K562 (cell line): ENCODE measurements around the gene CAPN10. TPM values are rescaled to one million over a fixed set of nuclear protein-coding genes. Genes with fewer than 3 reads are reported as not detected.

Experiments used
- ATAC-seq: fragments of 200-7000 bp; cut with Tn5 transposase; 3 replicates; pipeline ENCODE4 v1.9.1; 2020; ENCODE audit warnings: moderate library complexity
- BruUV-seq: library from RNA; stranded (reverse); fragments of 400-500 nt; replicated peaks from 2 replicates; lab custom pipeline; 2021; lab: Mats Ljungman, UMichigan
- CTCF ChIA-PET: fragments of 300-600 bp; formaldehyde crosslinking; extraction: SDS; loops from one replicate; lab custom pipeline; 2021; ENCODE audit warnings: low intra/inter-chr PET ratio; lab: Yijun Ruan, JAX
- POLR2A ChIA-PET: fragments of 300-600, 350-650 bp; sonication (Branson Sonifier 250); formaldehyde crosslinking; extraction: SDS; loops from one replicate; lab custom pipeline; 2021; ENCODE audit warnings: antibody characterized with exemption, inconsistent platforms; lab: Yijun Ruan, JAX
- DNase-seq, 4 experiments: peaks; one replicate each; pipeline versions ENCODE4 v3.0.0 to v3.0.0-alpha.2; 2011 to 2018; ENCODE audit warnings: low spot score in 3 of 4, mixed read lengths in 3 of 4; ENCODE audit errors: extremely low read depth in 1 of 4
- FAIRE-seq: peaks from 2 replicates; lab custom pipeline; 2011; peaks lifted over from hg19 to GRCh38; lab: Jason Lieb, UNC
- H2AFZ ChIP-seq: 2 replicates; pipeline ENCODE4 v1.6.0; 2011; ENCODE audit warnings: low read depth, low read length, control low read depth, inconsistent platforms
- H3K27ac ChIP-seq: fragments of 200-600 bp; 3 replicates; pipeline ENCODE4 v1.8.0; 2011; ENCODE audit warnings: low read depth, mild to moderate bottlenecking, control low read depth, inconsistent platforms, low read length, moderate library complexity, mixed read lengths; ENCODE audit errors: extremely low read depth
- H3K27me3 ChIP-seq, 2 experiments: fragments of 300-600 bp in 1 of 2; 2 replicates in 1 of 2; 3 replicates in 1 of 2; pipeline versions ENCODE4 v1.6.0 to v1.8.0; 2011; ENCODE audit warnings: inconsistent platforms in 2 of 2, low read length in 2 of 2, mild to moderate bottlenecking in 1 of 2, mixed read lengths in 1 of 2, moderate library complexity in 1 of 2; ENCODE audit not compliant: control insufficient read depth in 2 of 2, insufficient read depth in 2 of 2
- H3K36me3 ChIP-seq: fragments of 300-600 bp; 3 replicates; pipeline ENCODE4 v1.8.0; 2011; ENCODE audit warnings: mild to moderate bottlenecking, low read length, inconsistent platforms; ENCODE audit not compliant: control insufficient read depth, insufficient read depth
- H3K4me1 ChIP-seq, 2 experiments: fragments of 200-600 bp in 1 of 2; replicated peaks in 1 of 2; 2 replicates in 1 of 2; 3 replicates in 1 of 2; pipeline versions ENCODE4 v1.5.1 to v1.8.0; 2011; ENCODE audit warnings: inconsistent platforms in 2 of 2, low read length in 2 of 2, mild to moderate bottlenecking in 1 of 2, mixed read lengths in 1 of 2, moderate library complexity in 1 of 2; ENCODE audit not compliant: control insufficient read depth in 2 of 2, insufficient read depth in 2 of 2
- H3K4me2 ChIP-seq: 2 replicates; pipeline ENCODE4 v1.6.1; 2011; ENCODE audit warnings: low read length, control low read depth, inconsistent platforms, mixed read lengths; ENCODE audit not compliant: insufficient read depth
- H3K4me3 ChIP-seq: fragments of 200-600 bp; sonication (generic), shearing (Covaris generic); 2 replicates; pipeline ENCODE4 v1.5.1; 2016; ENCODE audit warnings: control low read depth, inconsistent platforms
- H3K79me2 ChIP-seq: fragments of 200-600 bp; 3 replicates; pipeline ENCODE4 v1.8.0; 2011; ENCODE audit warnings: low read length, inconsistent platforms; ENCODE audit not compliant: control insufficient read depth, insufficient read depth
- H3K9ac ChIP-seq, 2 experiments: 2 replicates each; pipeline versions ENCODE4 v1.6.0 to v1.6.1; 2011; ENCODE audit warnings: low read depth in 2 of 2, low read length in 2 of 2, control low read depth in 1 of 2, inconsistent platforms in 1 of 2, mild to moderate bottlenecking in 1 of 2, mixed read lengths in 1 of 2; ENCODE audit not compliant: insufficient read depth in 1 of 2
- H3K9me1 ChIP-seq: one replicate; pipeline ENCODE4 v1.6.0; 2011; ENCODE audit warnings: inconsistent platforms, mild to moderate bottlenecking, low read length, moderate library complexity; ENCODE audit not compliant: control insufficient read depth, insufficient read depth
- H3K9me3 ChIP-seq: replicated peaks from 2 replicates; pipeline ENCODE4 v1.5.1; 2011; ENCODE audit warnings: low read depth, low read length, inconsistent platforms; ENCODE audit not compliant: control insufficient read depth, insufficient read depth
- H4K20me1 ChIP-seq: replicated peaks from 2 replicates; pipeline ENCODE4 v1.6.1; 2011; ENCODE audit warnings: low read length, inconsistent platforms, mixed read lengths; ENCODE audit not compliant: control insufficient read depth, insufficient read depth
- CBFA2T2 ChIP-seq: fragments of 450-650 bp; conservative IDR thresholded peaks from 2 replicates; pipeline ENCODE4 v1.6.1; 2017; ENCODE audit warnings: mild to moderate bottlenecking
- CTCFL ChIP-seq: IDR thresholded peaks from 2 replicates; pipeline ENCODE4 v1.6.1; 2011; ENCODE audit warnings: borderline replicate concordance, low read depth, mild to moderate bottlenecking, moderate library complexity, low read length; ENCODE audit not compliant: insufficient read depth, poor library complexity, severe bottlenecking
- MCM3 ChIP-seq: fragments of 450-650 bp; IDR thresholded peaks from 2 replicates; pipeline ENCODE4 v1.6.1; 2016
- MIER1 ChIP-seq: fragments of 450-650 bp; IDR thresholded peaks from 2 replicates; pipeline ENCODE4 v1.6.1; 2016; ENCODE audit warnings: antibody characterized with exemption, mild to moderate bottlenecking, low read depth
- POLR2AphosphoS5 ChIP-seq: IDR thresholded peaks from 2 replicates; pipeline ENCODE4 v1.6.1; 2011; ENCODE audit warnings: mild to moderate bottlenecking, low read depth, low read length, moderate library complexity; ENCODE audit not compliant: control insufficient read depth, insufficient read depth
- RCOR1 ChIP-seq, 2 experiments: IDR thresholded peaks; 2 replicates each; pipeline ENCODE4 v1.6.1; 2012; ENCODE audit warnings: low read depth in 2 of 2, low read length in 2 of 2, borderline replicate concordance in 1 of 2, improper control_type of control experiment in 1 of 2
- SIRT6 ChIP-seq: IDR thresholded peaks from one replicate; pipeline ENCODE4 v1.6.1; 2012; ENCODE audit warnings: low read depth, mild to moderate bottlenecking, control low read depth, inconsistent platforms, low read length, moderate library complexity
- TAF9B ChIP-seq: fragments of 450-650 bp; IDR thresholded peaks from 2 replicates; pipeline ENCODE4 v1.6.1; 2018; ENCODE audit warnings: mild to moderate bottlenecking; ENCODE audit not compliant: partially characterized antibody
- TCF3 ChIP-seq: sonication (generic); formaldehyde crosslinking; IDR thresholded peaks from 2 replicates; pipeline ENCODE4 v1.4.0; 2020; ENCODE audit warnings: mild to moderate bottlenecking, missing genetic modification reagents
- YY1 ChIP-seq, 3 experiments: IDR thresholded peaks; 2 replicates each; pipeline ENCODE4 v1.6.1; 2011; ENCODE audit warnings: low read length in 2 of 3, mild to moderate bottlenecking in 2 of 3, moderate library complexity in 2 of 3, borderline replicate concordance in 1 of 3, control low read depth in 1 of 3, low read depth in 1 of 3; ENCODE audit not compliant: insufficient read depth in 3 of 3, insufficient replicate concordance in 2 of 3, control insufficient read depth in 1 of 3, insufficient read length in 1 of 3; ENCODE audit errors: extremely low read depth in 1 of 3
- WGBS: fragments of 100-300 bp; shearing (Covaris generic); methylation state at CpG from one replicate; pipeline ENCODE4 v1.1.6; 2016; ENCODE audit warnings: low coverage, mixed read lengths; ENCODE audit not compliant: insufficient coverage; ENCODE audit errors: missing lambda C conversion rate; 5-methylcytosine and 5-hydroxymethylcytosine counted together
- in situ Hi-C: fragments of 300-500 bp; cut with MboI; formaldehyde crosslinking; loops from 4 replicates; pipeline ENCODE4 v1.15.0; 2018; ENCODE audit warnings: inconsistent platforms, mixed read lengths
- intact Hi-C: fragments of 100-400 bp; cut with micrococcal nuclease; formaldehyde crosslinking; loops from 2 replicates; pipeline ENCODE4 v1.14.2; 2022
- polyA plus RNA-seq, 8 experiments: library from polyadenylated mRNA; depleted of rRNA in 4 of 8; stranded (reverse) in 5 of 8; unstranded in 3 of 8; fragments of >200 nt; fragmentation: Nextera tagmentation in 2 of 8; fragmentation: Illumina TruSeq in 1 of 8; extraction: Ambion mirVana in 2 of 8; extraction: Trizol in 1 of 8; gene quantifications; 2 replicates each; pipeline versions ENCODE4 v1.2.1 to v1.2.3, GENCODE V29; 2011 to 2014; ENCODE audit warnings: inconsistent platforms in 1 of 8, missing spikeins in 1 of 8
- total RNA-seq, 7 experiments: library from RNA; depleted of rRNA in 6 of 7; stranded (reverse); fragments of >200 nt in 6 of 7; fragmentation: Illumina TruSeq in 2 of 7; extraction: Trizol in 2 of 7; gene quantifications; 2 replicates each; pipeline versions ENCODE4 v1.2.1 to v1.2.3, GENCODE V29; 2011 to 2021; ENCODE audit warnings: low replicate concordance in 1 of 7
- TF ChIP-seq, protein P1 (sequence below): sonication (generic); IDR thresholded peaks from 2 replicates; pipeline ENCODE4 v1.6.1; 2016
- TF ChIP-seq, protein P2 (sequence below): fragments of 200-400 bp; formaldehyde crosslinking; IDR thresholded peaks from 2 replicates; pipeline ENCODE4 v1.6.1; 2017; ENCODE audit warnings: mild to moderate bottlenecking, low read depth, low read length, moderate library complexity
- TF ChIP-seq, protein P3 (sequence below): fragments of 200-800 bp; sonication (Bioruptor generic); IDR thresholded peaks from 2 replicates; pipeline ENCODE4 v1.6.1; 2017; ENCODE audit warnings: missing genetic modification characterization, missing compliant biosample characterization

Gene CAPN10
- total and polyA plus RNA-seq, 9 of the 15 experiments (the other 6 are each of a cell fraction or from before 2014, with no cell fraction given), result 0.08 to 26.1 (median 8.4) TPM

GRCh38 chr2:240584486-240585031 is 2.0 kb upstream of the CAPN10 start:
- DNase-seq (peak in 3 of 4 experiments; percentile 25 to 90 (median 60)), FAIRE-seq (peak; percentile 98), ATAC-seq (peak; percentile 82)
- intact Hi-C loops, result no loop called here
- H3K4me2 ChIP-seq, result peak overlapping the region; percentile 93
- H3K4me3 ChIP-seq, result peak overlapping the region; percentile 92
- peak overlapping the region; percentile 39 to 95; a peak in 3 of 4 replicates for H3K9ac ChIP-seq
- H3K27ac ChIP-seq, result peak overlapping the region; percentile 77
- POLR2A ChIA-PET, result interaction anchor here (0.7 to 1.0 kb wide), 3 partner anchors 9 to 19 kb away, joined by 3 to 5 read pairs (median 4); no protein-coding TSS in a partner anchor
- H3K36me3 ChIP-seq, result peaks cover 10% of the 10 kb centered on the region; the same call in 2 of the 3 replicates
- H3K27me3 ChIP-seq, result no peaks in the 10 kb centered on the region
- peaks cover 5% of the 10 kb centered on the region for H3K9me1 ChIP-seq
- H3K4me1 ChIP-seq, result peaks cover 40 to 56% of the 10 kb centered on the region in 2 experiments
- CTCF ChIA-PET, result no interaction called here
- no peak overlapping the region for H2AFZ ChIP-seq
- no peaks in the 10 kb centered on the region for H3K9me3 ChIP-seq
- WGBS, result 15% methylated on average over 3 of the region's 4 CpGs
- in situ Hi-C loops, result no loop called here
- no TSS peak for BruUV-seq
- H4K20me1 ChIP-seq, result no peaks in the 10 kb centered on the region; the same call in 1 of the 2 replicates
- peaks cover 65% of the 10 kb centered on the region for H3K79me2 ChIP-seq
- TF ChIP-seq, protein P1, sequence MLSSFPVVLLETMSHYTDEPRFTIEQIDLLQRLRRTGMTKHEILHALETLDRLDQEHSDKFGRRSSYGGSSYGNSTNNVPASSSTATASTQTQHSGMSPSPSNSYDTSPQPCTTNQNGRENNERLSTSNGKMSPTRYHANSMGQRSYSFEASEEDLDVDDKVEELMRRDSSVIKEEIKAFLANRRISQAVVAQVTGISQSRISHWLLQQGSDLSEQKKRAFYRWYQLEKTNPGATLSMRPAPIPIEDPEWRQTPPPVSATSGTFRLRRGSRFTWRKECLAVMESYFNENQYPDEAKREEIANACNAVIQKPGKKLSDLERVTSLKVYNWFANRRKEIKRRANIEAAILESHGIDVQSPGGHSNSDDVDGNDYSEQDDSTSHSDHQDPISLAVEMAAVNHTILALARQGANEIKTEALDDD, result peak; percentile 96
- TF ChIP-seq CBFA2T2 (no peak; the same call in 1 of the 2 replicates), RCOR1 (IDR thresholded peaks at IDR 0.05; ENCODE audit: borderline replicate concordance in 1 of 2, low read depth in 2 of 2, low read length in 2 of 2) (0 out of 4 replicates have a peak, but pooled peaks of 1 of the 2 experiments have one; percentile 8), POLR2AphosphoS5 (0 out of 2 replicates have a peak, but pooled peaks have one; percentile 37), MCM3 (no peak), TAF9B (peak; percentile 23), MIER1 (no peak), YY1 (IDR thresholded peaks at IDR 0.05; ENCODE audit: borderline replicate concordance in 1 of 3, control insufficient read depth in 1 of 3, extremely low read depth in 1 of 3, insufficient read depth in 3 of 3, insufficient read length in 1 of 3, insufficient replicate concordance in 2 of 3, low read depth in 1 of 3, low read length in 2 of 3) (peak in 1 of 3 experiments; percentile 10), SIRT6 (no peak), CTCFL (no peak), TCF3 (CRISPR knock-in tag) (peak; percentile 41; the same call in 1 of the 2 replicates)
- TF ChIP-seq, protein P2, sequence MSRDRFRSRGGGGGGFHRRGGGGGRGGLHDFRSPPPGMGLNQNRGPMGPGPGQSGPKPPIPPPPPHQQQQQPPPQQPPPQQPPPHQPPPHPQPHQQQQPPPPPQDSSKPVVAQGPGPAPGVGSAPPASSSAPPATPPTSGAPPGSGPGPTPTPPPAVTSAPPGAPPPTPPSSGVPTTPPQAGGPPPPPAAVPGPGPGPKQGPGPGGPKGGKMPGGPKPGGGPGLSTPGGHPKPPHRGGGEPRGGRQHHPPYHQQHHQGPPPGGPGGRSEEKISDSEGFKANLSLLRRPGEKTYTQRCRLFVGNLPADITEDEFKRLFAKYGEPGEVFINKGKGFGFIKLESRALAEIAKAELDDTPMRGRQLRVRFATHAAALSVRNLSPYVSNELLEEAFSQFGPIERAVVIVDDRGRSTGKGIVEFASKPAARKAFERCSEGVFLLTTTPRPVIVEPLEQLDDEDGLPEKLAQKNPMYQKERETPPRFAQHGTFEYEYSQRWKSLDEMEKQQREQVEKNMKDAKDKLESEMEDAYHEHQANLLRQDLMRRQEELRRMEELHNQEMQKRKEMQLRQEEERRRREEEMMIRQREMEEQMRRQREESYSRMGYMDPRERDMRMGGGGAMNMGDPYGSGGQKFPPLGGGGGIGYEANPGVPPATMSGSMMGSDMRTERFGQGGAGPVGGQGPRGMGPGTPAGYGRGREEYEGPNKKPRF, result no peak
- TF ChIP-seq, protein P3, sequence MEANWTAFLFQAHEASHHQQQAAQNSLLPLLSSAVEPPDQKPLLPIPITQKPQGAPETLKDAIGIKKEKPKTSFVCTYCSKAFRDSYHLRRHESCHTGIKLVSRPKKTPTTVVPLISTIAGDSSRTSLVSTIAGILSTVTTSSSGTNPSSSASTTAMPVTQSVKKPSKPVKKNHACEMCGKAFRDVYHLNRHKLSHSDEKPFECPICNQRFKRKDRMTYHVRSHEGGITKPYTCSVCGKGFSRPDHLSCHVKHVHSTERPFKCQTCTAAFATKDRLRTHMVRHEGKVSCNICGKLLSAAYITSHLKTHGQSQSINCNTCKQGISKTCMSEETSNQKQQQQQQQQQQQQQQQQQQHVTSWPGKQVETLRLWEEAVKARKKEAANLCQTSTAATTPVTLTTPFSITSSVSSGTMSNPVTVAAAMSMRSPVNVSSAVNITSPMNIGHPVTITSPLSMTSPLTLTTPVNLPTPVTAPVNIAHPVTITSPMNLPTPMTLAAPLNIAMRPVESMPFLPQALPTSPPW (CRISPR knock-in tag), result no peak
